K562 (cell line): ENCODE data around the gene MED20. TPM values are rescaled to one million over a fixed set of nuclear protein-coding genes. Genes with fewer than 3 reads are reported as not detected.
A peak's percentile ranks its signal among the peaks of the same experiment; 100 is the strongest.

Experiments used
- BRD4 ChIP-seq: fragments of 200-600 bp; sonication (generic); IDR thresholded peaks from 2 replicates; pipeline ENCODE4 v1.6.1; 2017; ENCODE audit warnings: inconsistent platforms
- CXXC5 ChIP-seq: fragments of 250-450 bp; sonication (Bioruptor Pico); IDR thresholded peaks from 2 replicates; pipeline ENCODE4 v1.8.0; 2022; ENCODE audit warnings: inconsistent platforms, mild to moderate bottlenecking, moderate library complexity
- FOSL1 ChIP-seq: fragments of 200-800 bp; sonication (Bioruptor generic); conservative IDR thresholded peaks from 2 replicates; pipeline ENCODE4 v1.6.1; 2016; ENCODE audit warnings: missing genetic modification characterization, missing compliant biosample characterization
- FOXJ2 ChIP-seq: fragments of 200-800 bp; sonication (Bioruptor generic); IDR thresholded peaks from 2 replicates; pipeline ENCODE4 v1.6.1; 2016; ENCODE audit warnings: missing genetic modification characterization, missing compliant biosample characterization
- KLF16 ChIP-seq: IDR thresholded peaks from 2 replicates; pipeline ENCODE4 v1.6.1; 2016; ENCODE audit warnings: antibody characterized with exemption
- NCOA6 ChIP-seq: fragments of 450-650 bp; IDR thresholded peaks from 2 replicates; pipeline ENCODE4 v1.6.1; 2017; ENCODE audit warnings: mild to moderate bottlenecking
- NFATC3 ChIP-seq: fragments of 450-650 bp; IDR thresholded peaks from 2 replicates; pipeline ENCODE4 v1.6.1; 2017; ENCODE audit warnings: mild to moderate bottlenecking
- PTTG1 ChIP-seq: fragments of 450-650 bp; IDR thresholded peaks from 2 replicates; pipeline ENCODE4 v1.6.1; 2016; ENCODE audit warnings: low read depth, mild to moderate bottlenecking, missing genetic modification characterization, missing compliant biosample characterization
- TARDBP ChIP-seq: fragments of 450-650 bp; IDR thresholded peaks from 2 replicates; pipeline ENCODE4 v1.6.1; 2016
- polyA plus RNA-seq, 8 experiments: library from polyadenylated mRNA; depleted of rRNA in 4 of 8; stranded (reverse) in 5 of 8; unstranded in 3 of 8; fragments of >200 nt; fragmentation: Nextera tagmentation in 2 of 8; fragmentation: Illumina TruSeq in 1 of 8; extraction: Ambion mirVana in 2 of 8; extraction: Trizol in 1 of 8; gene quantifications; 2 replicates each; pipeline versions ENCODE4 v1.2.1 to v1.2.3, GENCODE V29; 2011 to 2014; ENCODE audit warnings: inconsistent platforms in 1 of 8, missing spikeins in 1 of 8
- total RNA-seq, 7 experiments: library from RNA; depleted of rRNA in 6 of 7; stranded (reverse); fragments of >200 nt in 6 of 7; fragmentation: Illumina TruSeq in 2 of 7; extraction: Trizol in 2 of 7; gene quantifications; 2 replicates each; pipeline versions ENCODE4 v1.2.1 to v1.2.3, GENCODE V29; 2011 to 2021; ENCODE audit warnings: low replicate concordance in 1 of 7
- TF ChIP-seq, protein P1 (sequence below), 2 experiments: fragments of 450-650 bp in 1 of 2; IDR thresholded peaks; 2 replicates each; pipeline ENCODE4 v1.6.1; 2011 to 2017; ENCODE audit warnings: low read depth in 2 of 2, antibody characterized with exemption in 1 of 2, borderline replicate concordance in 1 of 2, low read length in 1 of 2, mild to moderate bottlenecking in 1 of 2, mixed read lengths in 1 of 2; ENCODE audit not compliant: control insufficient read depth in 1 of 2
- TF ChIP-seq, protein P2 (sequence below): fragments of 450-650 bp; IDR thresholded peaks from 2 replicates; pipeline ENCODE4 v1.6.1; 2017; ENCODE audit warnings: antibody characterized with exemption
- TF ChIP-seq, protein P3 (sequence below): sonication (generic); formaldehyde crosslinking; IDR thresholded peaks from 2 replicates; pipeline ENCODE4 v1.8.0; 2022; ENCODE audit warnings: mild to moderate bottlenecking, missing genetic modification reagents
- TF ChIP-seq, protein P4 (sequence below), 2 experiments: fragments of 450-650 bp; conservative IDR thresholded peaks; 2 replicates each; pipeline ENCODE4 v1.6.1; 2017; ENCODE audit warnings: mild to moderate bottlenecking in 2 of 2, moderate library complexity in 2 of 2
- TF ChIP-seq, protein P5 (sequence below): sonication (generic); formaldehyde crosslinking; IDR thresholded peaks from 2 replicates; pipeline ENCODE4 v1.8.0; 2022; ENCODE audit warnings: mild to moderate bottlenecking, missing genetic modification reagents

Gene MED20
- total and polyA plus RNA-seq, 9 of the 15 experiments (the other 6 are each of a cell fraction or from before 2014, with no cell fraction given), result 27.3 to 80.9 (median 46.0) TPM

DNA sequence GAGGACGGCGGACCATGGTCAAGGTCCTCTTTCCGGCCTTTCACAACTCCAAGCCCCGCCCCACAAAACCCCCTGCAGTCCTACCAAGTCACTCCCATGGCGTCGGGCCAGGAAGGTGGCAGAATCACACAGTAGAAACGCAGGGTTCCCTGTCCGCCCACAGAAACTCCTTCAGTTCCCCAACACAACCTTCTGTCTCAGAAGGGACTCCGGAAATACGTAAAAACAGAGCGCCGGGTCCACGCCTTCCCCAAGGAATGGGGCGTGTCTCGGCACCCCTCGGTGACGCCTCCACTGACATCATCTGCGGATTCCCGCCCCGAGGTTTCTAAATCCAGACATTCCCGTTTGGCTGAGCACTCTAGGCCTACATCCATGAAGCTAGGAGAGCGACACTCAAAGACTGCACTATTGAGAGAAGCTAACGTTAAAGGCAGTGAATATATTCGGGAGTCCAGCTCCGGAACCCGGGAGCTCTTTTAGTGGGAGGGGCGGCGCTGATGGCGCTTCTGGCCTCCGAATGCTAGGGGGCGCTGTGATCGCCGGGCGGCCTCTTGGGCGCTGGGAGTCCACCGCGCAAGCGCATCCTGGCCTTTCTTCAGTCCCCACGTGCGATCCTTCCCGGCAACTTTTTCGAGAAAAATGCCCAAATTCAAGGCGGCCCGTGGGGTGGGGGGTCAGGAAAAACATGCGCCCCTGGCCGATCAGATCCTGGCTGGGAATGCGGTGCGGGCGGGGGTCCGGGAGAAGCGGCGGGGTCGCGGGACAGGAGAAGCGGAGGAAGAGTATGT is at the start of gene MED20, which contains the start of gene BYSL (continued):
- TF ChIP-seq, protein P1, sequence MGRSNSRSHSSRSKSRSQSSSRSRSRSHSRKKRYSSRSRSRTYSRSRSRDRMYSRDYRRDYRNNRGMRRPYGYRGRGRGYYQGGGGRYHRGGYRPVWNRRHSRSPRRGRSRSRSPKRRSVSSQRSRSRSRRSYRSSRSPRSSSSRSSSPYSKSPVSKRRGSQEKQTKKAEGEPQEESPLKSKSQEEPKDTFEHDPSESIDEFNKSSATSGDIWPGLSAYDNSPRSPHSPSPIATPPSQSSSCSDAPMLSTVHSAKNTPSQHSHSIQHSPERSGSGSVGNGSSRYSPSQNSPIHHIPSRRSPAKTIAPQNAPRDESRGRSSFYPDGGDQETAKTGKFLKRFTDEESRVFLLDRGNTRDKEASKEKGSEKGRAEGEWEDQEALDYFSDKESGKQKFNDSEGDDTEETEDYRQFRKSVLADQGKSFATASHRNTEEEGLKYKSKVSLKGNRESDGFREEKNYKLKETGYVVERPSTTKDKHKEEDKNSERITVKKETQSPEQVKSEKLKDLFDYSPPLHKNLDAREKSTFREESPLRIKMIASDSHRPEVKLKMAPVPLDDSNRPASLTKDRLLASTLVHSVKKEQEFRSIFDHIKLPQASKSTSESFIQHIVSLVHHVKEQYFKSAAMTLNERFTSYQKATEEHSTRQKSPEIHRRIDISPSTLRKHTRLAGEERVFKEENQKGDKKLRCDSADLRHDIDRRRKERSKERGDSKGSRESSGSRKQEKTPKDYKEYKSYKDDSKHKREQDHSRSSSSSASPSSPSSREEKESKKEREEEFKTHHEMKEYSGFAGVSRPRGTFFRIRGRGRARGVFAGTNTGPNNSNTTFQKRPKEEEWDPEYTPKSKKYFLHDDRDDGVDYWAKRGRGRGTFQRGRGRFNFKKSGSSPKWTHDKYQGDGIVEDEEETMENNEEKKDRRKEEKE (IDR thresholded peaks at IDR 0.05; ENCODE audit: borderline replicate concordance in 1 of 2, control insufficient read depth in 1 of 2, low read depth in 2 of 2, low read length in 1 of 2), result peak in 1 of 2 experiments; percentile 42; a peak in 1 of 4 replicates
- TF ChIP-seq, protein P2, sequence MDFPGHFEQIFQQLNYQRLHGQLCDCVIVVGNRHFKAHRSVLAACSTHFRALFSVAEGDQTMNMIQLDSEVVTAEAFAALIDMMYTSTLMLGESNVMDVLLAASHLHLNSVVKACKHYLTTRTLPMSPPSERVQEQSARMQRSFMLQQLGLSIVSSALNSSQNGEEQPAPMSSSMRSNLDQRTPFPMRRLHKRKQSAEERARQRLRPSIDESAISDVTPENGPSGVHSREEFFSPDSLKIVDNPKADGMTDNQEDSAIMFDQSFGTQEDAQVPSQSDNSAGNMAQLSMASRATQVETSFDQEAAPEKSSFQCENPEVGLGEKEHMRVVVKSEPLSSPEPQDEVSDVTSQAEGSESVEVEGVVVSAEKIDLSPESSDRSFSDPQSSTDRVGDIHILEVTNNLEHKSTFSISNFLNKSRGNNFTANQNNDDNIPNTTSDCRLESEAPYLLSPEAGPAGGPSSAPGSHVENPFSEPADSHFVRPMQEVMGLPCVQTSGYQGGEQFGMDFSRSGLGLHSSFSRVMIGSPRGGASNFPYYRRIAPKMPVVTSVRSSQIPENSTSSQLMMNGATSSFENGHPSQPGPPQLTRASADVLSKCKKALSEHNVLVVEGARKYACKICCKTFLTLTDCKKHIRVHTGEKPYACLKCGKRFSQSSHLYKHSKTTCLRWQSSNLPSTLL, result no peak
- TF ChIP-seq FOXJ2 (tag) (0 out of 2 replicates have a peak, but pooled peaks have one; percentile 45), BRD4 (peak; percentile 77; the same call in 1 of the 2 replicates), FOSL1 (tag) (peak; percentile 72), NCOA6 (no peak), KLF16 (peak; percentile 60), NFATC3 (peak; percentile 10; the same call in 1 of the 2 replicates), TARDBP (peak; percentile 86), CXXC5 (CRISPR knock-in tag) (peak; percentile 71), PTTG1 (tag) (no peak)
- TF ChIP-seq, protein P3, sequence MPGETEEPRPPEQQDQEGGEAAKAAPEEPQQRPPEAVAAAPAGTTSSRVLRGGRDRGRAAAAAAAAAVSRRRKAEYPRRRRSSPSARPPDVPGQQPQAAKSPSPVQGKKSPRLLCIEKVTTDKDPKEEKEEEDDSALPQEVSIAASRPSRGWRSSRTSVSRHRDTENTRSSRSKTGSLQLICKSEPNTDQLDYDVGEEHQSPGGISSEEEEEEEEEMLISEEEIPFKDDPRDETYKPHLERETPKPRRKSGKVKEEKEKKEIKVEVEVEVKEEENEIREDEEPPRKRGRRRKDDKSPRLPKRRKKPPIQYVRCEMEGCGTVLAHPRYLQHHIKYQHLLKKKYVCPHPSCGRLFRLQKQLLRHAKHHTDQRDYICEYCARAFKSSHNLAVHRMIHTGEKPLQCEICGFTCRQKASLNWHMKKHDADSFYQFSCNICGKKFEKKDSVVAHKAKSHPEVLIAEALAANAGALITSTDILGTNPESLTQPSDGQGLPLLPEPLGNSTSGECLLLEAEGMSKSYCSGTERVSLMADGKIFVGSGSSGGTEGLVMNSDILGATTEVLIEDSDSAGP, result no peak
- TF ChIP-seq, protein P4, sequence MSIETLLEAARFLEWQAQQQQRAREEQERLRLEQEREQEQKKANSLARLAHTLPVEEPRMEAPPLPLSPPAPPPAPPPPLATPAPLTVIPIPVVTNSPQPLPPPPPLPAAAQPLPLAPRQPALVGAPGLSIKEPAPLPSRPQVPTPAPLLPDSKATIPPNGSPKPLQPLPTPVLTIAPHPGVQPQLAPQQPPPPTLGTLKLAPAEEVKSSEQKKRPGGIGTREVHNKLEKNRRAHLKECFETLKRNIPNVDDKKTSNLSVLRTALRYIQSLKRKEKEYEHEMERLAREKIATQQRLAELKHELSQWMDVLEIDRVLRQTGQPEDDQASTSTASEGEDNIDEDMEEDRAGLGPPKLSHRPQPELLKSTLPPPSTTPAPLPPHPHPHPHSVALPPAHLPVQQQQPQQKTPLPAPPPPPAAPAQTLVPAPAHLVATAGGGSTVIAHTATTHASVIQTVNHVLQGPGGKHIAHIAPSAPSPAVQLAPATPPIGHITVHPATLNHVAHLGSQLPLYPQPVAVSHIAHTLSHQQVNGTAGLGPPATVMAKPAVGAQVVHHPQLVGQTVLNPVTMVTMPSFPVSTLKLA (conservative IDR thresholded peaks at IDR 0.05), result peak; percentile 98 to 99
- TF ChIP-seq, protein P5, sequence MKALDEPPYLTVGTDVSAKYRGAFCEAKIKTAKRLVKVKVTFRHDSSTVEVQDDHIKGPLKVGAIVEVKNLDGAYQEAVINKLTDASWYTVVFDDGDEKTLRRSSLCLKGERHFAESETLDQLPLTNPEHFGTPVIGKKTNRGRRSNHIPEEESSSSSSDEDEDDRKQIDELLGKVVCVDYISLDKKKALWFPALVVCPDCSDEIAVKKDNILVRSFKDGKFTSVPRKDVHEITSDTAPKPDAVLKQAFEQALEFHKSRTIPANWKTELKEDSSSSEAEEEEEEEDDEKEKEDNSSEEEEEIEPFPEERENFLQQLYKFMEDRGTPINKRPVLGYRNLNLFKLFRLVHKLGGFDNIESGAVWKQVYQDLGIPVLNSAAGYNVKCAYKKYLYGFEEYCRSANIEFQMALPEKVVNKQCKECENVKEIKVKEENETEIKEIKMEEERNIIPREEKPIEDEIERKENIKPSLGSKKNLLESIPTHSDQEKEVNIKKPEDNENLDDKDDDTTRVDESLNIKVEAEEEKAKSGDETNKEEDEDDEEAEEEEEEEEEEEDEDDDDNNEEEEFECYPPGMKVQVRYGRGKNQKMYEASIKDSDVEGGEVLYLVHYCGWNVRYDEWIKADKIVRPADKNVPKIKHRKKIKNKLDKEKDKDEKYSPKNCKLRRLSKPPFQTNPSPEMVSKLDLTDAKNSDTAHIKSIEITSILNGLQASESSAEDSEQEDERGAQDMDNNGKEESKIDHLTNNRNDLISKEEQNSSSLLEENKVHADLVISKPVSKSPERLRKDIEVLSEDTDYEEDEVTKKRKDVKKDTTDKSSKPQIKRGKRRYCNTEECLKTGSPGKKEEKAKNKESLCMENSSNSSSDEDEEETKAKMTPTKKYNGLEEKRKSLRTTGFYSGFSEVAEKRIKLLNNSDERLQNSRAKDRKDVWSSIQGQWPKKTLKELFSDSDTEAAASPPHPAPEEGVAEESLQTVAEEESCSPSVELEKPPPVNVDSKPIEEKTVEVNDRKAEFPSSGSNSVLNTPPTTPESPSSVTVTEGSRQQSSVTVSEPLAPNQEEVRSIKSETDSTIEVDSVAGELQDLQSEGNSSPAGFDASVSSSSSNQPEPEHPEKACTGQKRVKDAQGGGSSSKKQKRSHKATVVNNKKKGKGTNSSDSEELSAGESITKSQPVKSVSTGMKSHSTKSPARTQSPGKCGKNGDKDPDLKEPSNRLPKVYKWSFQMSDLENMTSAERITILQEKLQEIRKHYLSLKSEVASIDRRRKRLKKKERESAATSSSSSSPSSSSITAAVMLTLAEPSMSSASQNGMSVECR (CRISPR knock-in tag), result peak; percentile 98
